GM12874 (cell line): ENCODE data around the gene DRP2.

Experiments
- TF ChIP-seq, protein P1 (sequence below): IDR thresholded peaks from 2 replicates; pipeline ENCODE4 v1.5.1; 2011; ENCODE audit warnings: low read depth, mild to moderate bottlenecking, control low read depth, low read length, moderate library complexity; ENCODE audit not compliant: insufficient read depth

DRP2 gene

DNA sequence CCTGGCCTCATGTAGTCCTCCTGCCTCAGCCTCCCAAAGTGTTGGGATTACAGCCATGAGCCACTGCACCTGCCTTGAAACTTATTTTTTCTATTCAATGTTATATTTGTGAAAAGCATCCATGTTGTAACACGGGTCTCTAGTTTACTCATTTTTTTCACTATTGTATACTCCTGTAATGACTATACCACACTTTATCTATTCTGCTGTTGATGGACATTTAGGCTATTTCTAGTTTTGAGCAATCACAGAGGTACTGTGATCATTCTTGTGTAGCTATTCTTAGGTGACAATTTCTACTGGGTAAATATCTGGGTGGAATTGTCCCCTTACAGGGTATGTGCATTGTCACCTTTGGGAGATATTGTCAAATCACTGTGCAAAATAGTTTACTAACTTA lies 3.6 kb downstream of the DRP2 start:
- TF ChIP-seq, protein P1, sequence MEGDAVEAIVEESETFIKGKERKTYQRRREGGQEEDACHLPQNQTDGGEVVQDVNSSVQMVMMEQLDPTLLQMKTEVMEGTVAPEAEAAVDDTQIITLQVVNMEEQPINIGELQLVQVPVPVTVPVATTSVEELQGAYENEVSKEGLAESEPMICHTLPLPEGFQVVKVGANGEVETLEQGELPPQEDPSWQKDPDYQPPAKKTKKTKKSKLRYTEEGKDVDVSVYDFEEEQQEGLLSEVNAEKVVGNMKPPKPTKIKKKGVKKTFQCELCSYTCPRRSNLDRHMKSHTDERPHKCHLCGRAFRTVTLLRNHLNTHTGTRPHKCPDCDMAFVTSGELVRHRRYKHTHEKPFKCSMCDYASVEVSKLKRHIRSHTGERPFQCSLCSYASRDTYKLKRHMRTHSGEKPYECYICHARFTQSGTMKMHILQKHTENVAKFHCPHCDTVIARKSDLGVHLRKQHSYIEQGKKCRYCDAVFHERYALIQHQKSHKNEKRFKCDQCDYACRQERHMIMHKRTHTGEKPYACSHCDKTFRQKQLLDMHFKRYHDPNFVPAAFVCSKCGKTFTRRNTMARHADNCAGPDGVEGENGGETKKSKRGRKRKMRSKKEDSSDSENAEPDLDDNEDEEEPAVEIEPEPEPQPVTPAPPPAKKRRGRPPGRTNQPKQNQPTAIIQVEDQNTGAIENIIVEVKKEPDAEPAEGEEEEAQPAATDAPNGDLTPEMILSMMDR, result no peak

DNA sequence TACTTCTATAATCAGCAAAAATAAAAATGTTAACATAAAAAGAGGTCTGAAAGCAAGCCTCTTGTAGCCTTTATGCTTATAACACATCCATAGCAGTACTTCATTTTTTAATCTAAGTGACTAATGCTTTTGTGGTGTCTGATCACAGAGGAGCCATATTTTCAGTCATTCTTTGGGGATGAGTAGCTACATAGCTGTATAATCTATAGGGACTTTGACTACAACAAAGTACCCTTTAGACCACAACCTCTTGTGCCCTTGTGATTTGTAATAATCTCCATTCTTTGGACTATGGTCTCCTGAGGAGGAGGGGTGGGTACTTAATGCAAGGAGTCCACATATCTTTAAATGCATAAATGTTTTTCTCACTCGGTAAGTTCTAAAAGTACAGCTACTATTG lies 9.6 kb downstream of the DRP2 start:
- TF ChIP-seq, protein P1, result no peak

DNA sequence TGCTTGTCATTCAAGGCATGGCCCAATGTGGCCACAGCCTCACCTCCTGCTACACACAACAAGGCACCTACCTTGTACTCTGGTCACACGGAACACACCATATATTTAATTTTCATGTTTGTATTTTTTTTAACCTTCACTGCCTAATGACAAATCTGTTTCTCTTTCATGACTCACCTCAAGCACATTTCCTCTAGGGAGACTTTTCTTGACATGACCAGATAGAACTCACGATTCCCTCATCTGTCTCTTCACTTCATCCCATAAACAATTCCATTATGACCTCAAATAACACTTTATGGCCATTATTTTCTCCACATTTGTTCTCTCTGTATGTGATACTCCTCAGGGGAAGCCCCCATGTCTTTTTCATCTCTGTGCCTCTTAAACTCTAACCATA lies 11.1 kb downstream of the DRP2 start:
- TF ChIP-seq, protein P1, result no peak

DNA sequence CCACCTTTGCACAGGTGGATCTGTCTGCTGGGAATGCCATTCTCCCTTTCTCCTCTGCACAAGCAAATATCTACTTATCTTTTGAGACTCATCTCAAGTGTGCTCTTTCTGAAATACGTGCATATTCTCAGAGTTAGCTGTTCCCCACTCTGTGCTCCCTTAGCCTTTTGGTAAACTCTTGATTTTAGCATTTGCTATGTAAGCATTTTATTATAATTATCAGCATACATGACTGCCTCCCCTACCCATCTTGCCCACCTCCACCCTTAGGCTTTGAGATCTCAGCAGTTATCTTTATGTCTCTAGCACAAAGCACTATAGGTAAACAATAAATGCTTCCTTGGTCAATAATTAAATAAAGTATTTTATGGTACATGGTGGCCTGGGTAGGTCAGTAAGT lies 11.5 kb downstream of the DRP2 start:
- TF ChIP-seq, protein P1, result no peak

- TF ChIP-seq, protein P1, result no peak
Measured at GRCh38 chrX:101232316-101232715, 12.7 kb downstream of the DRP2 start.

- TF ChIP-seq, protein P1, result no peak
Measured at GRCh38 chrX:101237041-101237440, 17.5 kb downstream of the DRP2 start.

GRCh38 chrX:101241531-101241930 lies 21.9 kb downstream of the DRP2 start:
- TF ChIP-seq, protein P1, result no peak

DNA sequence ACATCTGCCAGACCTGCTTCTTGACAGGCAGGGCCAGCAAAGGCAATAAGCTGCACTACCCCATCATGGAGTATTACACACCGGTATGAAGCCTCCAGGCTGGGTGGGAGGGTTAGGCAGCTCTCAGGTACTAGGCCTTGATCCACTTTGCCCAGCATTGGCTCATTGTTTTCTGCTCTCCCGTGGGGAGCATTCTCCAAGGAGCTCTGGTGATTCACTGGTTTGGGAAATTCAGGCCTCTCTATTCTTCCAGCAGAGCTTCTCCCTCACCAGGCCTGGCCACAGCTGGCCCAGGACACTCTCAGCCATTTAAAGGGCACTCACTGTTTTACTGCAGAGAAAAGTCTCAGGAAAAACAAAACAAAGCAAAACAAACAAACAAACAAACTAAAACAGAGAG lies 33.0 kb downstream of the DRP2 start:
- TF ChIP-seq, protein P1, result no peak
